Keratinocyte (primary cell): ENCODE results near the gene TIAM2. TPM values are rescaled to one million over a fixed set of nuclear protein-coding genes. Genes with fewer than 3 reads are reported as not detected.

ENCODE experiments used
- DNase-seq: peaks from one replicate; pipeline ENCODE4 v3.0.0-alpha.2; 2011; ENCODE audit warnings: low read depth, missing footprints, low spot score
- FAIRE-seq: peaks from 2 replicates; lab custom pipeline; 2011; peaks lifted over from hg19 to GRCh38; lab: Jason Lieb, UNC
- H2AFZ ChIP-seq: 2 replicates; pipeline ENCODE4 v1.6.0; 2012; ENCODE audit warnings: low read length, control low read depth, inconsistent platforms; ENCODE audit not compliant: control insufficient read depth
- H3K27ac ChIP-seq: 2 replicates; pipeline ENCODE4 v1.5.1; 2011; ENCODE audit warnings: low read length; ENCODE audit not compliant: control insufficient read depth, insufficient read depth
- H3K27me3 ChIP-seq: 3 replicates; pipeline ENCODE4 v1.6.0; 2011; ENCODE audit warnings: low read length; ENCODE audit not compliant: control insufficient read depth, insufficient read depth; ENCODE audit errors: extremely low read depth
- H3K36me3 ChIP-seq, 2 experiments: 2 replicates in 1 of 2; 3 replicates in 1 of 2; pipeline ENCODE4 v1.5.1; 2011; ENCODE audit warnings: low read length in 2 of 2, mild to moderate bottlenecking in 1 of 2; ENCODE audit not compliant: control insufficient read depth in 2 of 2, insufficient read depth in 2 of 2; ENCODE audit errors: extremely low read depth in 1 of 2
- H3K4me1 ChIP-seq: 3 replicates; pipeline ENCODE4 v1.5.1; 2011; ENCODE audit warnings: low read length; ENCODE audit not compliant: control insufficient read depth, insufficient read depth; ENCODE audit errors: extremely low read depth
- H3K4me2 ChIP-seq: 3 replicates; pipeline ENCODE4 v1.6.0; 2011; ENCODE audit warnings: low read depth, low read length; ENCODE audit not compliant: control insufficient read depth, insufficient read depth; ENCODE audit errors: extremely low read depth
- H3K4me3 ChIP-seq, 3 experiments: fragments of 200-600 bp in 1 of 3; sonication (generic) in 1 of 3; 2 replicates in 2 of 3; 3 replicates in 1 of 3; pipeline ENCODE4 v1.5.1; 2011 to 2016; ENCODE audit warnings: low read length in 3 of 3, mild to moderate bottlenecking in 3 of 3, control low read depth in 2 of 3, inconsistent platforms in 1 of 3, low read depth in 1 of 3, mixed read lengths in 1 of 3, mixed run types in 1 of 3, moderate library complexity in 1 of 3; ENCODE audit not compliant: control insufficient read depth in 2 of 3, insufficient read depth in 2 of 3; ENCODE audit errors: extremely low read depth in 1 of 3
- H3K79me2 ChIP-seq: 2 replicates; pipeline ENCODE4 v1.6.0; 2012; ENCODE audit warnings: low read length; ENCODE audit not compliant: control insufficient read depth, insufficient read depth
- H3K9ac ChIP-seq: 3 replicates; pipeline ENCODE4 v1.6.0; 2011; ENCODE audit warnings: low read length; ENCODE audit not compliant: control insufficient read depth, insufficient read depth; ENCODE audit errors: extremely low read depth
- H3K9me1 ChIP-seq: 3 replicates; pipeline ENCODE4 v1.6.0; 2011; ENCODE audit warnings: low read length; ENCODE audit not compliant: control insufficient read depth, insufficient read depth; ENCODE audit errors: extremely low read depth
- H3K9me3 ChIP-seq: 2 replicates; pipeline ENCODE4 v1.5.1; 2012; ENCODE audit warnings: low read depth, low read length; ENCODE audit not compliant: control insufficient read depth
- H4K20me1 ChIP-seq: 3 replicates; pipeline ENCODE4 v1.6.0; 2011; ENCODE audit warnings: low read length; ENCODE audit not compliant: control insufficient read depth, insufficient read depth; ENCODE audit errors: extremely low read depth
- EZH2 ChIP-seq: IDR thresholded peaks from one replicate; pipeline ENCODE4 v1.6.1; 2012; ENCODE audit warnings: inconsistent platforms, mild to moderate bottlenecking, low read length, moderate library complexity
- dilution Hi-C: fragments of 300-500 bp; cut with MboI; formaldehyde crosslinking; loops from one replicate; pipeline ENCODE4 v1.7.0; 2020; ENCODE audit warnings: low sequenced_read_pairs; ENCODE audit not compliant: extremely low pct_ligation_motif_present
- polyA plus RNA-seq, 5 experiments: library from polyadenylated mRNA; depleted of rRNA in 3 of 5; stranded (reverse) in 3 of 5; stranded (forward) in 1 of 5; unstranded in 1 of 5; fragments of >200 nt; gene quantifications; 1 replicate in 1 of 5; 2 replicates in 3 of 5; 3 replicates in 1 of 5; pipeline versions ENCODE4 v1.2.1 to v1.2.3, GENCODE V29; 2011 to 2012; ENCODE audit warnings: missing spikeins in 2 of 5, low read depth in 1 of 5, low replicate concordance in 1 of 5
- TF ChIP-seq, protein P1 (sequence below), 3 experiments: IDR thresholded peaks in 1 of 3; conservative IDR thresholded peaks in 1 of 3; optimal IDR thresholded peaks in 1 of 3; 2 replicates in 2 of 3; 3 replicates in 1 of 3; pipeline versions ENCODE3 to v1.5.1; 2011; ENCODE audit warnings: low read length in 3 of 3, mild to moderate bottlenecking in 3 of 3, moderate library complexity in 2 of 3, control low read depth in 1 of 3, inconsistent platforms in 1 of 3; ENCODE audit not compliant: insufficient read depth in 2 of 3; ENCODE audit errors: extremely low read depth in 1 of 3

The TIAM2 gene
- polyA plus RNA-seq, 1 donor (not counting 4 experiments of a cell fraction or from before 2014, with no cell fraction given) = 4.0 TPM

GRCh38 chr6:155270561-155271091 lies 275.5 kb downstream of the TIAM2 start:
- dilution Hi-C loops = no loop called here
- Histone ChIP-seq H3K36me3 (peaks cover 0 to 9% of the 10 kb centered on the region in 2 experiments), H3K27ac (no peak overlapping the region), H3K9me3 (no peaks in the 10 kb centered on the region), H3K27me3 (no peaks in the 10 kb centered on the region), H3K79me2 (peaks cover 20% of the 10 kb centered on the region), H3K4me3 (no peak overlapping the region), H3K9me1 (no peaks in the 10 kb centered on the region), H4K20me1 (no peaks in the 10 kb centered on the region), H3K4me1 (peaks cover 39% of the 10 kb centered on the region), H3K4me2 (no peak overlapping the region), H3K9ac (no peak overlapping the region), H2AFZ (no peak overlapping the region)
- DNase-seq (no peak), FAIRE-seq (no peak)
- no peak for TF ChIP-seq EZH2
- TF ChIP-seq, protein P1, sequence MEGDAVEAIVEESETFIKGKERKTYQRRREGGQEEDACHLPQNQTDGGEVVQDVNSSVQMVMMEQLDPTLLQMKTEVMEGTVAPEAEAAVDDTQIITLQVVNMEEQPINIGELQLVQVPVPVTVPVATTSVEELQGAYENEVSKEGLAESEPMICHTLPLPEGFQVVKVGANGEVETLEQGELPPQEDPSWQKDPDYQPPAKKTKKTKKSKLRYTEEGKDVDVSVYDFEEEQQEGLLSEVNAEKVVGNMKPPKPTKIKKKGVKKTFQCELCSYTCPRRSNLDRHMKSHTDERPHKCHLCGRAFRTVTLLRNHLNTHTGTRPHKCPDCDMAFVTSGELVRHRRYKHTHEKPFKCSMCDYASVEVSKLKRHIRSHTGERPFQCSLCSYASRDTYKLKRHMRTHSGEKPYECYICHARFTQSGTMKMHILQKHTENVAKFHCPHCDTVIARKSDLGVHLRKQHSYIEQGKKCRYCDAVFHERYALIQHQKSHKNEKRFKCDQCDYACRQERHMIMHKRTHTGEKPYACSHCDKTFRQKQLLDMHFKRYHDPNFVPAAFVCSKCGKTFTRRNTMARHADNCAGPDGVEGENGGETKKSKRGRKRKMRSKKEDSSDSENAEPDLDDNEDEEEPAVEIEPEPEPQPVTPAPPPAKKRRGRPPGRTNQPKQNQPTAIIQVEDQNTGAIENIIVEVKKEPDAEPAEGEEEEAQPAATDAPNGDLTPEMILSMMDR (optimal IDR thresholded peaks at IDR 0.05 in 1 of 3, IDR thresholded peaks at IDR 0.05 in 1 of 3, conservative IDR thresholded peaks at IDR 0.05 in 1 of 3; ENCODE audit: extremely low read depth in 1 of 3, insufficient read depth in 2 of 3, low read length in 3 of 3) = no peak

GRCh38 chr6:155271145-155271544 lies 276.0 kb downstream of the TIAM2 start:
- Histone ChIP-seq H3K79me2 (peaks cover 23% of the 10 kb centered on the region), H2AFZ (no peak overlapping the region), H3K9me1 (no peaks in the 10 kb centered on the region), H3K4me2 (no peak overlapping the region), H3K4me1 (peaks cover 44% of the 10 kb centered on the region), H3K9me3 (no peaks in the 10 kb centered on the region), H3K27ac (no peak overlapping the region), H3K4me3 (no peak overlapping the region), H3K27me3 (no peaks in the 10 kb centered on the region), H4K20me1 (no peaks in the 10 kb centered on the region), H3K9ac (no peak overlapping the region), H3K36me3 (peaks cover 0 to 9% of the 10 kb centered on the region in 2 experiments)
- no peak for DNase-seq
- no peak for FAIRE-seq
- dilution Hi-C loops = no loop called here
- TF ChIP-seq, protein P1 (optimal IDR thresholded peaks at IDR 0.05 in 1 of 3, IDR thresholded peaks at IDR 0.05 in 1 of 3, conservative IDR thresholded peaks at IDR 0.05 in 1 of 3; ENCODE audit: extremely low read depth in 1 of 3, insufficient read depth in 2 of 3, low read length in 3 of 3) = no peak
- TF ChIP-seq EZH2 = no peak
